ENCODE results near the gene MAP3K4. TPM values are rescaled to one million over a fixed set of nuclear protein-coding genes. Genes with fewer than 3 reads are reported as not detected.

Gene MAP3K4
- total and polyA plus RNA-seq, 2 of the 8 experiments (the other 6 are each of a cell fraction or from before 2014, with no cell fraction given), result 16.6 to 51.6 TPM

DNA sequence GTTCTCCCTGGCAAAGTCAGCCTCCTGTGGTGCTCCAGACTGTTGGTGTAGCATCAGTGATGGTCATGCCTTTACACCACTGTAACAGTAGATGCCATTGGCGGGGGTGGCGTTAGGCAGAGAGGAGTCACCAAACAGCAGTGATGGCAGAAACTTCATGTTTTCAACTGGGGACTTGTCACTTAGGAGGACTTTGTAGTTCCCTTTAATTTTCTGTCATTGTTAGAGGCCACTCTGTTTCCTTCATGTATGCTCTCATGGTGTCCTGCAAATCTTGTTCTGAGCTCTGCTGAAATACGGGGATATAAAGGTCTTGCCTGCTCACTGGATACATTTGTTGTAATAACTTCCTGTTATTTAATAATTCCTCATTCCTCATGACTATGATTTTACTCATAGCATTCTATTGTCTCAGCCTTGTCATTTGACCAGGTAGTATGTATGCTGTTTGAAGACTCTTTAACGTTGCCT is 4.6 kb downstream of the MAP3K4 start (continued):
- TF ChIP-seq RAD21 (IDR thresholded peaks at IDR 0.05 in 1 of 2, conservative IDR thresholded peaks at IDR 0.05 in 1 of 2; ENCODE audit: low read depth in 2 of 2, low read length in 2 of 2), result no peak
